Fibroblast of lung (primary cell): ENCODE results near the gene ATF7IP. TPM values are rescaled to one million over a fixed set of nuclear protein-coding genes. Genes with fewer than 3 reads are reported as not detected.
A peak's percentile ranks its signal among the peaks of the same experiment; 100 is the strongest.

Experiments used
- DNase-seq, 2 donors: peaks; one replicate each; pipeline versions ENCODE4 v3.0.0 to v3.0.0-alpha.2; 2010; ENCODE audit warnings: low read depth in 2 of 2
- H2AFZ ChIP-seq: 2 replicates; pipeline ENCODE4 v1.5.1; 2012; ENCODE audit warnings: low read length, control low read depth, inconsistent platforms
- H3K27ac ChIP-seq: 2 replicates; pipeline ENCODE4 v1.5.1; 2011; ENCODE audit warnings: low read length, control low read depth; ENCODE audit not compliant: insufficient read depth
- H3K27me3 ChIP-seq: 2 replicates; pipeline ENCODE4 v1.5.1; 2011; ENCODE audit warnings: mild to moderate bottlenecking, low read length; ENCODE audit not compliant: control insufficient read depth, insufficient read depth
- H3K36me3 ChIP-seq: 2 replicates; pipeline ENCODE4 v1.5.1; 2011; ENCODE audit warnings: low read length; ENCODE audit not compliant: control insufficient read depth, insufficient read depth
- H3K4me1 ChIP-seq: 2 replicates; pipeline ENCODE4 v1.5.1; 2011; ENCODE audit warnings: low read length; ENCODE audit not compliant: control insufficient read depth, insufficient read depth; ENCODE audit errors: extremely low read depth
- H3K4me2 ChIP-seq: 2 replicates; pipeline ENCODE4 v1.5.1; 2011; ENCODE audit warnings: low read length, control low read depth; ENCODE audit not compliant: insufficient read depth; ENCODE audit errors: extremely low read depth
- H3K4me3 ChIP-seq, 4 experiments: fragments of 200-600 bp in 1 of 4; sonication (generic) in 1 of 4; replicated peaks in 1 of 4; 2 replicates each; pipeline ENCODE4 v1.5.1; 2011 to 2016; ENCODE audit warnings: low read length in 4 of 4, low read depth in 3 of 4, mild to moderate bottlenecking in 3 of 4, control low read depth in 2 of 4, inconsistent platforms in 1 of 4, mixed read lengths in 1 of 4; ENCODE audit not compliant: insufficient read depth in 1 of 4; ENCODE audit errors: control extremely low read depth in 1 of 4
- H3K79me2 ChIP-seq: 2 replicates; pipeline ENCODE4 v1.5.1; 2012; ENCODE audit warnings: mild to moderate bottlenecking, low read length, inconsistent platforms; ENCODE audit not compliant: control insufficient read depth, insufficient read depth
- H3K9ac ChIP-seq: 2 replicates; pipeline ENCODE4 v1.5.1; 2011; ENCODE audit warnings: mild to moderate bottlenecking, low read length, control low read depth; ENCODE audit not compliant: insufficient read depth
- H3K9me3 ChIP-seq: 2 replicates; pipeline ENCODE4 v1.5.1; 2012; ENCODE audit warnings: low read depth, low read length; ENCODE audit not compliant: control insufficient read depth, insufficient read depth
- H4K20me1 ChIP-seq: 2 replicates; pipeline ENCODE4 v1.5.1; 2011; ENCODE audit warnings: low read length; ENCODE audit not compliant: control insufficient read depth, insufficient read depth; ENCODE audit errors: extremely low read depth
- EZH2 ChIP-seq: IDR thresholded peaks from 2 replicates; pipeline ENCODE4 v1.5.1; 2012; ENCODE audit warnings: low read length, control low read depth, mild to moderate bottlenecking; ENCODE audit errors: missing control alignments
- polyA plus RNA-seq, 2 donors: library from polyadenylated mRNA; depleted of rRNA in 1 of 2; stranded (reverse) in 1 of 2; unstranded in 1 of 2; fragments of >200 nt; gene quantifications; 2 replicates each; pipeline ENCODE4 v1.2.1, GENCODE V29; 2011 to 2012; ENCODE audit warnings: missing spikeins in 1 of 2
- total RNA-seq: library from RNA; depleted of rRNA; stranded (reverse); fragments of >200 nt; gene quantifications from 2 replicates; pipeline ENCODE4 v1.2.1, GENCODE V29; 2014
- TF ChIP-seq, protein P1 (sequence below), 2 donors: IDR thresholded peaks in 1 of 2; conservative IDR thresholded peaks in 1 of 2; 1 replicate in 1 of 2; 2 replicates in 1 of 2; pipeline ENCODE4 v1.5.1; 2011 to 2012; ENCODE audit warnings: low read length in 2 of 2, control low read depth in 1 of 2, inconsistent platforms in 1 of 2, low read depth in 1 of 2, mild to moderate bottlenecking in 1 of 2

Gene ATF7IP
- total and polyA plus RNA-seq, 2 donors (not counting 1 experiment from before 2014, with no cell fraction given): 13.1 to 18.0 TPM

DNA sequence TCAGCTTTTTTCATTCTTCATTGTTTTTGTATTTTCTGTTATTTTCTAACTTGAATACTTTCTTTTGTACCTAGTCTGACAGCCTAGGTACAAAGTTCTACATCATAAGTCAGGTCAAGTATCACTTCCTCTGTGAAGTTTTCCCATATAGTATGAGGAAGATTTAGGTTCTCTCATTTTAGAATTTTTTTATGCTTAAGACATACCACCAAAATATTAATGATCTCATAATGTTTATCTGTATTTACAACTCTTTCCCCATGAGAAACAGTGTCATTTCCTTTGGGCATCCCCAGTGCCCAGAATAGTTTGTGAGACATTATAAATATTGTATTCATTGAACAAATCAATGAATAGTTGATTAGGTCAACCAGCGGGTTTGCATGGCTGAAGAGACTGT, 3.1 kb upstream of the ATF7IP start:
- DNase-seq: no peak
- no peak for TF ChIP-seq EZH2
- TF ChIP-seq, protein P1, sequence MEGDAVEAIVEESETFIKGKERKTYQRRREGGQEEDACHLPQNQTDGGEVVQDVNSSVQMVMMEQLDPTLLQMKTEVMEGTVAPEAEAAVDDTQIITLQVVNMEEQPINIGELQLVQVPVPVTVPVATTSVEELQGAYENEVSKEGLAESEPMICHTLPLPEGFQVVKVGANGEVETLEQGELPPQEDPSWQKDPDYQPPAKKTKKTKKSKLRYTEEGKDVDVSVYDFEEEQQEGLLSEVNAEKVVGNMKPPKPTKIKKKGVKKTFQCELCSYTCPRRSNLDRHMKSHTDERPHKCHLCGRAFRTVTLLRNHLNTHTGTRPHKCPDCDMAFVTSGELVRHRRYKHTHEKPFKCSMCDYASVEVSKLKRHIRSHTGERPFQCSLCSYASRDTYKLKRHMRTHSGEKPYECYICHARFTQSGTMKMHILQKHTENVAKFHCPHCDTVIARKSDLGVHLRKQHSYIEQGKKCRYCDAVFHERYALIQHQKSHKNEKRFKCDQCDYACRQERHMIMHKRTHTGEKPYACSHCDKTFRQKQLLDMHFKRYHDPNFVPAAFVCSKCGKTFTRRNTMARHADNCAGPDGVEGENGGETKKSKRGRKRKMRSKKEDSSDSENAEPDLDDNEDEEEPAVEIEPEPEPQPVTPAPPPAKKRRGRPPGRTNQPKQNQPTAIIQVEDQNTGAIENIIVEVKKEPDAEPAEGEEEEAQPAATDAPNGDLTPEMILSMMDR (conservative IDR thresholded peaks at IDR 0.05 in 1 of 2, IDR thresholded peaks at IDR 0.05 in 1 of 2; ENCODE audit: low read depth in 1 of 2, low read length in 2 of 2): no peak
- Histone ChIP-seq H3K4me1 (no peaks in the 10 kb centered on the region), H2AFZ (no peak overlapping the region), H3K27me3 (no peaks in the 10 kb centered on the region), H3K79me2 (peaks cover 11% of the 10 kb centered on the region), H3K9me3 (no peaks in the 10 kb centered on the region), H4K20me1 (no peaks in the 10 kb centered on the region), H3K9ac (no peak overlapping the region), H3K36me3 (no peaks in the 10 kb centered on the region), H3K4me3 (no peak overlapping the region), H3K27ac (no peak overlapping the region), H3K4me2 (no peak overlapping the region)

DNA sequence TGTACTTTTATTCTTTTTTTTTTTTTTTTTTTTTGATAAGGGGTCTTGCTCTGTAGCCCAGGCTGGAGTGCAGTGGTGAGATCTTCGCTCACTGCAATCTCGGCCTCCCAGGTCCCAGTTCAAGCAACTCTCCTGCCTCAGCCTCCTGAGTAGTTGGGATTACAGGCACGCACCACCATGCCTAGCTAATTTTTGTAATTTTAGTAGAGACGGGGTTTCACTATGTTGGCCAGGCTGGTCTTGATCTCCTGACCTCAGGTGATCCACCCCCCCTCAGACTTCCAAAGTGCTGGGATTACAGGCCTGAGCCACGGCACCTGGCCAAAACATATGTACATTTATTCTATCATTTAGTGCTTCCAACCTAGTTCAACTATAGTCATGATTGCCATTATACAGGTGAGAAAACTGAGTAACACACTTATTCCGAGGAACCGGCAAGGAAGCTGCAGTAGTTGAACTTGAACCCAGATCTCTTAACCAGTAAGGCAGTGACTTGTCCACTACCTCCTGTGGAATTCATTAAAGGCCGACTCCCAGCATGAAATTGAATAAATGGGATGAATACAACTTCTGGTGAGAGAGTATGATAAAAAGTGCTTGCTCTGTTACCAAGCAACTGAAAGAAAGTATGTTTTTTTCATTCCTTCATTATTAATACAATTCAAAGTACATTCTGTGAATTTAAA, 755 bp upstream of the ATF7IP start:
- Histone ChIP-seq H3K4me3 (peak overlapping the region in 3 of 4 experiments; percentile 77 to 91 (median 77)), H3K4me2 (peak overlapping the region; percentile 55), H3K27me3 (no peaks in the 10 kb centered on the region), H3K27ac (peak overlapping the region; percentile 93), H3K9ac (no peak overlapping the region), H3K9me3 (no peaks in the 10 kb centered on the region), H4K20me1 (no peaks in the 10 kb centered on the region), H3K79me2 (peaks cover 34% of the 10 kb centered on the region), H2AFZ (peak overlapping the region; percentile 15), H3K36me3 (no peaks in the 10 kb centered on the region), H3K4me1 (no peaks in the 10 kb centered on the region)
- DNase-seq: no peak
- TF ChIP-seq, protein P1 (conservative IDR thresholded peaks at IDR 0.05 in 1 of 2, IDR thresholded peaks at IDR 0.05 in 1 of 2; ENCODE audit: low read depth in 1 of 2, low read length in 2 of 2): no peak
- no peak for TF ChIP-seq EZH2

DNA sequence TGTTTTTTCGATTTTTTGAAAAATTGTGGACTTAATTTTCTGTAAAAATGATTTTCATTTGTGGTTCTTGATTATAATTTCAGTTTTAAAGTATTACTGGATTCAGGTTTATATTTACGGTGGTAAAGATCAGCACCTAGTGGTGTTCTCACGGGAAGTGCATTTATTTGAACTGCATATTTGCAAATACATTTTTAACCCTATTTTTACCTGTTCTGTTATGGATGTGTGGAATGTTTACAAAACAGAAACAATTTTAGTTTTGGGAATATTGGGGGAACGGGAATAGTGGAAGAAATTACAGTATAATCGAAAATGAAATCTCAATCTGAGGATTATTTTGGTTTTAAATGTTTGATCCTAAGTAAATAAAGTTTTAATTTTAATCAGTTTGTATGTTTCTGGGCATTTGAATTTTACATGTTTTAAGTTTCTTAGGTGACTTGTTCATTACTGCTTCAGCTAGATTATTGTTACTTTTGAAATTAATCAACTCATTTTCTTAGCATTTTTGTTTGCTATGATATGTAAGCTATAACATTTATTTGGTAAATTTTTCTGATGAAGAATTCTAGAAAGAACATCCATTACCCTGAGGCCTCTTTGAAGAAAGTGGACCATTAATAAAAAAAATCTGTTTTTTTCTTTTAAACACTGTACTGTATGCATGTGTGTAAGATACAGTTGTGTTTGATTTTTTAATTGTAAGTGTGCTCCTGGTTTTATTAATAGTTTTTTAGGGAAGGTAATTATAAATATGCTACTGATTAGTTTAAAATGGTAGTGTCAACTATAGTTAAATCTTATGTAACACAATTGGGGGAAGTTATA, 942 bp downstream of the ATF7IP start:
- DNase-seq: peak in 1 of 2 donors; percentile 36
- H3K9ac ChIP-seq: peak overlapping the region; percentile 16
- peak overlapping the region; percentile 93 for H3K27ac ChIP-seq
- TF ChIP-seq EZH2: no peak
- TF ChIP-seq, protein P1 (conservative IDR thresholded peaks at IDR 0.05 in 1 of 2, IDR thresholded peaks at IDR 0.05 in 1 of 2; ENCODE audit: low read depth in 1 of 2, low read length in 2 of 2): peak in 1 of 2 donors; percentile 11
- H4K20me1 ChIP-seq: no peaks in the 10 kb centered on the region
- H3K79me2 ChIP-seq: peaks cover 43% of the 10 kb centered on the region
- H3K9me3 ChIP-seq: no peaks in the 10 kb centered on the region
- H3K4me3 ChIP-seq: peak overlapping the region; percentile 63 to 91 (median 77)
- no peak overlapping the region for H2AFZ ChIP-seq
- H3K4me2 ChIP-seq: peak overlapping the region; percentile 91
- no peaks in the 10 kb centered on the region for H3K4me1 ChIP-seq
- no peaks in the 10 kb centered on the region for H3K27me3 ChIP-seq
- no peaks in the 10 kb centered on the region for H3K36me3 ChIP-seq
